HepG2 (cell line): ENCODE measurements around the gene NDEL1.

ENCODE experiments used
- CTCF ChIP-seq: sonication (generic); formaldehyde crosslinking; IDR thresholded peaks from 2 replicates; pipeline ENCODE4 v1.5.0; 2020; ENCODE audit warnings: mild to moderate bottlenecking, missing genetic modification reagents, moderate library complexity
- DNMT3B ChIP-seq: conservative IDR thresholded peaks from 2 replicates; pipeline ENCODE4 v1.6.1; 2016; ENCODE audit warnings: missing biosample characterization, control low read depth
- ERF ChIP-seq: IDR thresholded peaks from 2 replicates; pipeline ENCODE4 v1.6.1; 2018; ENCODE audit warnings: missing biosample characterization, missing genetic modification reagents
- POLR2AphosphoS5 ChIP-seq: IDR thresholded peaks from 2 replicates; pipeline ENCODE4 v1.6.1; 2012; ENCODE audit warnings: low read depth, low read length
- RERE ChIP-seq: IDR thresholded peaks from 2 replicates; pipeline ENCODE4 v1.6.1; 2016; ENCODE audit warnings: low read depth, missing genetic modification reagents, missing compliant biosample characterization
- ZBTB33 ChIP-seq: sonication (generic); formaldehyde crosslinking; IDR thresholded peaks from 2 replicates; pipeline ENCODE4 v1.4.0; 2020; ENCODE audit warnings: missing genetic modification reagents
- ZNF766 ChIP-seq: sonication (generic); formaldehyde crosslinking; IDR thresholded peaks from 2 replicates; pipeline ENCODE4 v1.5.0; 2020; ENCODE audit warnings: missing genetic modification reagents, borderline replicate concordance
- ZNF850 ChIP-seq: sonication (generic); formaldehyde crosslinking; conservative IDR thresholded peaks from 2 replicates; pipeline ENCODE4 v1.9.0; 2021; ENCODE audit warnings: mild to moderate bottlenecking, missing genetic modification reagents

GRCh38 chr17:8419305-8419704 is 16.4 kb upstream of the NDEL1 start:
- TF ChIP-seq ZNF850 (CRISPR knock-in tag) (no peak), POLR2AphosphoS5 (no peak), ERF (CRISPR knock-in tag) (no peak), CTCF (no peak), DNMT3B (CRISPR knock-in tag) (no peak), ZBTB33 (CRISPR knock-in tag) (no peak), RERE (CRISPR knock-in tag) (no peak), ZNF766 (CRISPR knock-in tag) (no peak)
